ENCODE results near the gene MS4A13.

GRCh38 chr11:60589611-60590010 is 74.4 kb downstream of the MS4A13 start:
- TF ChIP-seq POLR2A (IDR thresholded peaks at IDR 0.05; ENCODE audit: low read length) (no peak), GATA1 (IDR thresholded peaks at IDR 0.05; ENCODE audit: low read depth, low read length) (no peak)

Measured in erythroblast (primary cell).